AG08396 (cell line): ENCODE data around the gene SEMA6A.

Experiments used
- DNase-seq: peaks from one replicate; pipeline ENCODE4 v3.0.0; 2012; ENCODE audit warnings: low spot score, mixed read lengths

The SEMA6A gene

GRCh38 chr5:116495786-116496357, 78.8 kb downstream of the SEMA6A start:
- no peak for DNase-seq

DNA sequence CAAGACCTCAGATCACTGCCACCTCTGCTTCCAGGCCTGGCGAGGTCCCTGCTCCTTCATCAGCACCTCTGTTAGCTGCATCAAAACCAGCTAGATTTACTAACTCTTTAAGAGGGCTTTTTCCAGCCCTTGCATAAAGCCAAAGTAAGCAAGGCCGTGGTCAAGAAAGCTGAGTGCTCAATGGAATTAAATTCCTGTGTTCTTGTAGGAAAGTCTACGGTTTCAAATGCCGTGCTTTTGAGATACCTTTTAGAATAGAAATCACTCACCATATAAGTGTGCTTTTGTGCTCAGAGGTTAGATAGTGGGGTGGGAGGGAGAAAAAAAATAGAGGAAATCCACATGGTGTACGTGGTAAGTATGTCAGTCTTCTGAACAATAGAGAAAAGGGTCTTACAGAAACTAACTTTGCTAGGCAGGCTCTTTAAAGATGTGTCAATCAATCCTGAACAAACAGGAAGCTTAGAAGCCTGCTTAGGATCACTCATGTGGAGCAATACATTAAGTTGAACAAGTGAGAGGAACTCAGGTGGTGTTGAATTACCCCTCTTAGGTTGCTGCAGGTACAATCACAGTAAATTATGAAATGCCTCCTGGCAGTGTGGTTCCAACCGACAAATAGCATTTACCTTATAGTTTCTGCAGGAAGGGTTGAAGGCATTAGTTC, 79.7 kb downstream of the SEMA6A start:
- DNase-seq: no peak

- no peak for DNase-seq
Observed at GRCh38 chr5:116492776-116493175, 81.8 kb downstream of the SEMA6A start.

GRCh38 chr5:116492016-116492623, 82.5 kb downstream of the SEMA6A start:
- peak; percentile 73 for DNase-seq

DNA sequence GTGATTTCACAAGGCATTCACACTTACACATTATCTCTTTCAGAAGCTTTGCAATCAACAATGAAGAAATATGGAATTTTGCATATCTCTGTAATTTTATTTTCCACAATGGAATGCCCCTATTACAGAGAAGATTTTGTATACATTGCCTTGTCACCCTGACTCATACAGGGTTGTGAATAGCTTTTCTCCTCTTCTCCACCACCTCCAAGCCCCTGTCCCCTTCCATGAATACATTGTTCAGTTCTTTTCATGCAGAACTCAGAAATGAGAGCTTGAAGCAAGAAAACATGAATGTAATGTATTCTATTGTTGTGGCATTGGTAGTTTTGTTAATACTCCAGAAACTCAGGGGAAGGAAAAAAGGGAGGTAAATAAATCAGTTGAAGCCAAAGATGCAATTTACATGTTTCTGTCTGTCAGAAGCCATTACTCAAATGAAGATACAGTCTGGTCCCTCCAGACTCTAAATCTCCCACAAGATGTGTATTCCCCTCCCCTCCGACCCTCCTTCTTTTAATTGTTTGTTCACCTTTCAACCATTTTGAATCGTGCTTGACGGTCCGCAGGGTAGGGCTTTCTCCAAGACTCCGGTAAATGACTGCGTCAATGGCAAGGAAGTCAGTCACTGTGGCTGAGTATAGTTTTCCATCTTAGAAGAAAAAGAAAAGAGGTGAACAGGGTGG, 86.1 kb downstream of the SEMA6A start:
- DNase-seq: no peak

GRCh38 chr5:116487045-116487444, 87.6 kb downstream of the SEMA6A start:
- no peak for DNase-seq

DNA sequence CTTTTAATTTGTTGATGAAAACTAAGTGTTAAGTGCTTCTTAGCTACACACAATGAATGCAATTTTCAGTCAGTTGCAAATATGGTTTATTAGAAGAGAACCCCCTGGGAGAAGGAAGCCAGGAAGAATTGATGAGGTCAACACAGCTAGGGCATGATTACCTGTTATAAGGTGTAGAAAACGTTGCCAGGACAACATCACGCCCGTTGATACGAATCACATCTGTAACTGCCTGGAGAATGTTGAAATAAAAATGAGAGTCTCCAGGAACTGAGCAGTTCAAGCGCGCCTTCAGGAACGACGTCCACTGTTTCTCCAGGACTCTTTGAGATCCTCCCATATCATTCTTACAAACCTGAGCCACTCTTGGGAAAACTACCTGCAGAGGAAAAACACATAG, 88.0 kb downstream of the SEMA6A start:
- DNase-seq: no peak

DNA sequence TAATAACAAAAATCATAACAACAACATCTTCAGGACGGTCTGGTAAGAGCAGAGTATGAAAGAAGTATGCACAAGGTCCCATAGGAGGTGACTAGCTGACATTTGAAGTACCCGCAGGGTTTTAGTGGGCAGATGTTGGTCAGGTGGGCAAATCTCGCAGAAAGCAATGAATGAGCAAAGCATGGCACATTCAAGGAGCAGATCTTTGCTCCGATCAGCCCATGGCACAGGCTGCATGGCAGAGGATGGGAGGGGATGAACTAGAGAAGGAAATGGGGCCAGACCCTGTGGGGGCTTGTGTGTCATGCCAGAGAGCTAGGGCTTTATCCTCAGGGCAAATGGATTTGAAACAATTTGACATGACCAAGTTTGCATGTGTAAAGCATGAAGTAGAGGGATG, 90.0 kb downstream of the SEMA6A start:
- no peak for DNase-seq

DNA sequence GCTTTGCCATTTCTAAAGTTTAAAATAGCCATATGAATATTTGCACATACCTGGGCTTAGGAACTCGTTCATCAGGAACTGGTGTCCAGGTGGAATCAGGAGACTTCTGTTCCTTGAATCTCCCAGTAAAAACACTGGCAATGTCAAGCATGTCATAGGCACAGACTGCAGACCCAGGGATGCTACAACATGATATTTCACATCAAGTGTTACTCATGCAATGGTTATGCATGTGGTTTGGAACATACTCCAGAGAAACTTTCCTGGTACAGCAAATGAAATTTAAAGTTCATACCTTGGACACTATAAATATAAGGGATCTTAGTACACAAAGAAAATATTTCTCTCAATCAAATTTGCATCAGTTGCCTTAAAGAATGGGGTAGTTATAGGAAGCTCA, 92.2 kb downstream of the SEMA6A start:
- peak; percentile 9 for DNase-seq

DNA sequence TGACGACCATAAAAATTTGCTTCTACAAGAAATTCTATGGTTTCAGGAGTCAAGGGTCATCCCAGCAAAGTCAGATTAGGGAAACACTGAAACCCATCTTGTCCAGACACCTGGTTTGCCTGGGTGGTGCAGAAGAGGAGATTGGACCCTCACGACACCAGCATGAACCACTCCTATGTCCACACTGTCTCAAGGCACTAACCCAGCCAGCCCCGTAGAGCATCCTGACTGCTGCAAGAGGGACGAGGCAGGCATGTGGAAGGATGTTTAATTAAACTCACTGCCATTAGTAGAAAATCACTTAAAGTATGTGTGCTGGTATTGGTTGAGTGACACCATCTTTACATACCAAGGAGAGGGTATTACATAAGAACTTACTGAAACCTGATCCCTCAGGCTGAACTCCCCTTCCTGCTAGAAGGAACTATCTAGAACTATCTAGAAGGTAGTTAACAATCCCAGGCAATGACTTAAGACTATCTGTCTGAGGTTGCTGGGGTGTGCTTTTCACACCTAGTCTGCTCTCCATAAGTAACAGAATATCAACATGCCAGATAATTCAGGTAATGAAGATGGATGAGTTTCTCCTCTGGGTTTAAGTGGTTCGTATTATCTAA, 93.6 kb downstream of the SEMA6A start:
- no peak for DNase-seq

DNA sequence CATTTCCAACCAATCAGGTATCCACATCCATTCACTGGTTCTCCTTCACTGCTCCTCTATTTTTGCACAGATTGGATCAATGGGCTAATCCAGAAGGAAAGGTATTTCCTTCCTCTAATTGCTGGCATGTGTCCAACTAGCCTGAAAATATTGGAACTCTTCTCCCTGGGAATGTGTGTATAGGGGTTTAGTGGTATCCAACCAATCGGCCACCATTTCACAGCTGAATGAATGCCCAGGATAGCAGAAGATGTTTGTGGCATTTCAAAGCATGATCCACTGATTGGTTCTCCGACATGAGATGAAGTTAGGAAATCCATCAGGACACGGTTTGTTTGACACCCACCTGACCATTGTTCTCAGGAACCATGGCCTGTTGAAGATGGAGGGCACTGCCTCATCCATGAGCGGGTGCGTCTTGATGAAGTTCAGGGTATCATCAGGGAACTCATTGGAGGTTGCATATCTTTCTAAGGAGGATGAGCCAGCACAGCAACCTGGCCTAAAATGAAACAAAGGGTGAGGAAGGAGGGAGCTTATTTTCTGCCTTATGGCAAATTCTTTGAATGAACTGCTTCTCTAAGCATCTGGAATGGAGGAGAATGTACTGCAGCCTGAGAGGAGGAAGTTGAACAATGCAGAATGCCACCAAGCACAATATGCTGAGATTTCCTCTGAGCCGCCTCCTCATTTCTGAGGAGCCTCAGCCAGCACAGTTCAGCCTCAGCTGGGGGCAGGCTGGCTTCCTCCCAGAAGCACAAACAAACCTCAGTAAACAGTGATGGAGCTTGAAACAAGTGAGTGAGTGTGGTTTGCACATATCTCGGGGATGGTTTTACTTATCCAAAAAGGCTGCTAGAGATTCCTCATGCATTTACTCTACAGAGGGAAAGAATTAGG, 94.6 kb downstream of the SEMA6A start:
- DNase-seq: no peak

GRCh38 chr5:116478491-116478890, 96.1 kb downstream of the SEMA6A start:
- no peak for DNase-seq

- DNase-seq: no peak
Observed at GRCh38 chr5:116476897-116477537, 97.6 kb downstream of the SEMA6A start.

- no peak for DNase-seq
Observed at GRCh38 chr5:116475338-116475737, 99.3 kb downstream of the SEMA6A start.

GRCh38 chr5:116473706-116474105, 100.9 kb downstream of the SEMA6A start:
- no peak for DNase-seq

GRCh38 chr5:116472274-116472673, 102.3 kb downstream of the SEMA6A start:
- no peak for DNase-seq

DNA sequence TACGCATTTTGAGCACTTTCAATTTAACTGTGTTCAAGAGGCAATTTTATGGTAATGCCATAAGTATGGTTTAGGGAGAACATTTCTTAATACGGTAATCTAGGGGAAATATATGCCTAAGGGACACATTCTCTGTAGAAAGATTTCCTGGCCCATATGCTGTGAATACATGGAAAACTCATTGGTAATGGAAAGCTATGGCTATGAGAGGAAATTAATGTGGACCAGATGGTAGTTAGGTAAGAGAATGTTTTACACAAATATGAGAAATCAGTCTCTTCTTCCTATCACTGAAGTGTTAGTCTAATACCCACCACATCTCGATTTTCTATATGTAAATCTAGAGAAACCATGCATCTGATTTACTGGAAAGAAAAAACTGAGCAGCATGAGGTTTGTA, 105.0 kb downstream of the SEMA6A start:
- no peak for DNase-seq

DNA sequence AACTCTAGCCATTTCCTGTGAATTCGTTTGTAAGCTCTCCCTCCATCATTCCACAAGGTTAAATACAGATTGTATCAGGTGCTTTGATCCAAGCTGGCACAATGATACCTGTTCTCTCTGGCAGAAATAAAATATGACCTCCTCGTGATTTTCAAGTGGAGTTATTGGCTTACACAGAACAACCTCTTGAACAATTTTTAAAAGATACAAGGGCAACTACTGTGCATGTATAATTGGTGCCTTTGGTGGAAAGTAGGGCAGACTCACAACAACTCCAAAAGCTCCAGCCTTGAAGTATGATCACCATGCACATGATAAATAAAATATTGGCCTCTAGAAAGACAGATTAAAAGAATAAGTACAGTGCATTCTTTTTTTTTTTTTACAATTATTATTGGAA, 106.0 kb downstream of the SEMA6A start:
- DNase-seq: no peak

- no peak for DNase-seq
Observed at GRCh38 chr5:116467465-116467843, 107.2 kb downstream of the SEMA6A start.

GRCh38 chr5:116466727-116467464, 107.7 kb downstream of the SEMA6A start:
- DNase-seq: no peak
